Astrocyte (in vitro differentiated cells and primary cell): Measurements from ENCODE around the gene TMEM272.

Experiments used
- EZH2 ChIP-seq: IDR thresholded peaks from 2 replicates; pipeline ENCODE4 v1.6.1; 2012; ENCODE audit warnings: mild to moderate bottlenecking, low read length, inconsistent platforms; ENCODE audit not compliant: insufficient read depth
- TF ChIP-seq, protein P1 (sequence below): IDR thresholded peaks from 2 replicates; pipeline ENCODE4 v1.5.1; 2011; ENCODE audit warnings: low read depth, mild to moderate bottlenecking, inconsistent platforms, low read length, moderate library complexity; ENCODE audit not compliant: insufficient read depth

DNA sequence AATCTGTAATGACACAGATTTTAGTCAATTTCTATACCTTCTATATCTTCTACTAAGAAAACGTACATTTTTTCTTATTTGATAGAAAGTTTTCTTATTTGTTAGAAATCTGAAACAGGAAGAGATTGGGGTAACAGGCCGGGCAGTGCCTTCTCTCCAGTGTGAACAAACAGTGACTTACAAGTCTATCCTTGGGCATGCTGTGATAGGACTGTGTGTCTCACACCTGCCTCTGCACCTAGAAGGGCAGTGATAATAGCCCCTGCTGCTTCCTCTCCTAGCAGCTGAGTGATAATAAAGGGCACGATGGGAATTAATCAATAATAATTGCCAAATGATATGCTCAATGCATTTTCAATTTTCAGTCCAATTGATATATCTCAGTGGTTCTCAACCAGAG lies 1.4 kb downstream of the TMEM272 start:
- TF ChIP-seq, protein P1, sequence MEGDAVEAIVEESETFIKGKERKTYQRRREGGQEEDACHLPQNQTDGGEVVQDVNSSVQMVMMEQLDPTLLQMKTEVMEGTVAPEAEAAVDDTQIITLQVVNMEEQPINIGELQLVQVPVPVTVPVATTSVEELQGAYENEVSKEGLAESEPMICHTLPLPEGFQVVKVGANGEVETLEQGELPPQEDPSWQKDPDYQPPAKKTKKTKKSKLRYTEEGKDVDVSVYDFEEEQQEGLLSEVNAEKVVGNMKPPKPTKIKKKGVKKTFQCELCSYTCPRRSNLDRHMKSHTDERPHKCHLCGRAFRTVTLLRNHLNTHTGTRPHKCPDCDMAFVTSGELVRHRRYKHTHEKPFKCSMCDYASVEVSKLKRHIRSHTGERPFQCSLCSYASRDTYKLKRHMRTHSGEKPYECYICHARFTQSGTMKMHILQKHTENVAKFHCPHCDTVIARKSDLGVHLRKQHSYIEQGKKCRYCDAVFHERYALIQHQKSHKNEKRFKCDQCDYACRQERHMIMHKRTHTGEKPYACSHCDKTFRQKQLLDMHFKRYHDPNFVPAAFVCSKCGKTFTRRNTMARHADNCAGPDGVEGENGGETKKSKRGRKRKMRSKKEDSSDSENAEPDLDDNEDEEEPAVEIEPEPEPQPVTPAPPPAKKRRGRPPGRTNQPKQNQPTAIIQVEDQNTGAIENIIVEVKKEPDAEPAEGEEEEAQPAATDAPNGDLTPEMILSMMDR, result no peak
- no peak for TF ChIP-seq EZH2
